IPS DF 4.7 (cell line): ENCODE measurements around the gene CRMP1.

Experiments used
- DNase-seq: peaks from one replicate; pipeline ENCODE4 v3.0.0-alpha.2; 2013; ENCODE audit warnings: low spot score; ENCODE audit errors: extremely low read depth

The CRMP1 gene

GRCh38 chr4:5772528-5773270 lies 120.2 kb downstream of the CRMP1 start:
- no peak for DNase-seq
